HL-60 (cell line): ENCODE data around the gene TP53INP2.
"Not testable (repeated sequence)": the region's sequence is repeated elsewhere in the genome, so short reads cannot be mapped to it uniquely, and the experiment has no call there.

Source experiments
- SPI1 ChIP-seq: IDR thresholded peaks from 2 replicates; pipeline ENCODE4 v1.6.1; 2012; ENCODE audit warnings: low read depth, mild to moderate bottlenecking, borderline replicate concordance
- TF ChIP-seq, protein P1 (sequence below): IDR thresholded peaks from one replicate; pipeline ENCODE4 v1.5.1; 2011; ENCODE audit warnings: low read length, control low read depth, inconsistent platforms; ENCODE audit not compliant: insufficient read depth
- TF ChIP-seq, protein P2 (sequence below): IDR thresholded peaks from 2 replicates; pipeline ENCODE4 v1.6.1; 2012; ENCODE audit warnings: low read depth; ENCODE audit not compliant: insufficient replicate concordance

DNA sequence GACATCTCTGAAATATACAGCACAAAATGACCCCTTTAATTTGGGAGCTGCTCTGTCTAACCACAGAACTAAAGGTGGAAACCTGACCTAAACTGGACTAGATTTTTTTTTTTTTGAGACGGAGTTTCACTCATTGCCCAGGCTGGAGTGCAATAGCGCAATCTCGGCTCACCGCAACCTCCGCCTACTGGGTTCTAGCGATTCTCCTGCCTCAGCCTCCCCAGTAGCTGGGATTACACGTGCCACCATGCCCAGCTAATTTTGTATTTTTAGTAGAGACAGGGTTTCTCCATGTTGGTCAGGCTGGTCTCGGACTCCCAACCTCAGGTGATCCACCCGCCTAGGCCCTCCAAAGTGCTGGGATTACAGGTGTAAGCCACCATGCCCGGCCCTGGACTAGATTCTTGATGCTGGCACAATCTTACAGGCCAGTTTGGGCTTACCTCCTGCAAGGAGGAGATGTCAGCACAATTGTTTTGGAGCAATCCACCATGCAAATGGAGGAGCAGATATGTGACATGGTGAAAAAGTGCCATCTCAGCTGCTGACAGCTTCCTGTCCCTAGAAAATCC is 9.9 kb downstream of the TP53INP2 start:
- TF ChIP-seq, protein P1, sequence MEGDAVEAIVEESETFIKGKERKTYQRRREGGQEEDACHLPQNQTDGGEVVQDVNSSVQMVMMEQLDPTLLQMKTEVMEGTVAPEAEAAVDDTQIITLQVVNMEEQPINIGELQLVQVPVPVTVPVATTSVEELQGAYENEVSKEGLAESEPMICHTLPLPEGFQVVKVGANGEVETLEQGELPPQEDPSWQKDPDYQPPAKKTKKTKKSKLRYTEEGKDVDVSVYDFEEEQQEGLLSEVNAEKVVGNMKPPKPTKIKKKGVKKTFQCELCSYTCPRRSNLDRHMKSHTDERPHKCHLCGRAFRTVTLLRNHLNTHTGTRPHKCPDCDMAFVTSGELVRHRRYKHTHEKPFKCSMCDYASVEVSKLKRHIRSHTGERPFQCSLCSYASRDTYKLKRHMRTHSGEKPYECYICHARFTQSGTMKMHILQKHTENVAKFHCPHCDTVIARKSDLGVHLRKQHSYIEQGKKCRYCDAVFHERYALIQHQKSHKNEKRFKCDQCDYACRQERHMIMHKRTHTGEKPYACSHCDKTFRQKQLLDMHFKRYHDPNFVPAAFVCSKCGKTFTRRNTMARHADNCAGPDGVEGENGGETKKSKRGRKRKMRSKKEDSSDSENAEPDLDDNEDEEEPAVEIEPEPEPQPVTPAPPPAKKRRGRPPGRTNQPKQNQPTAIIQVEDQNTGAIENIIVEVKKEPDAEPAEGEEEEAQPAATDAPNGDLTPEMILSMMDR, result not testable (repeated sequence)
- TF ChIP-seq, protein P2, sequence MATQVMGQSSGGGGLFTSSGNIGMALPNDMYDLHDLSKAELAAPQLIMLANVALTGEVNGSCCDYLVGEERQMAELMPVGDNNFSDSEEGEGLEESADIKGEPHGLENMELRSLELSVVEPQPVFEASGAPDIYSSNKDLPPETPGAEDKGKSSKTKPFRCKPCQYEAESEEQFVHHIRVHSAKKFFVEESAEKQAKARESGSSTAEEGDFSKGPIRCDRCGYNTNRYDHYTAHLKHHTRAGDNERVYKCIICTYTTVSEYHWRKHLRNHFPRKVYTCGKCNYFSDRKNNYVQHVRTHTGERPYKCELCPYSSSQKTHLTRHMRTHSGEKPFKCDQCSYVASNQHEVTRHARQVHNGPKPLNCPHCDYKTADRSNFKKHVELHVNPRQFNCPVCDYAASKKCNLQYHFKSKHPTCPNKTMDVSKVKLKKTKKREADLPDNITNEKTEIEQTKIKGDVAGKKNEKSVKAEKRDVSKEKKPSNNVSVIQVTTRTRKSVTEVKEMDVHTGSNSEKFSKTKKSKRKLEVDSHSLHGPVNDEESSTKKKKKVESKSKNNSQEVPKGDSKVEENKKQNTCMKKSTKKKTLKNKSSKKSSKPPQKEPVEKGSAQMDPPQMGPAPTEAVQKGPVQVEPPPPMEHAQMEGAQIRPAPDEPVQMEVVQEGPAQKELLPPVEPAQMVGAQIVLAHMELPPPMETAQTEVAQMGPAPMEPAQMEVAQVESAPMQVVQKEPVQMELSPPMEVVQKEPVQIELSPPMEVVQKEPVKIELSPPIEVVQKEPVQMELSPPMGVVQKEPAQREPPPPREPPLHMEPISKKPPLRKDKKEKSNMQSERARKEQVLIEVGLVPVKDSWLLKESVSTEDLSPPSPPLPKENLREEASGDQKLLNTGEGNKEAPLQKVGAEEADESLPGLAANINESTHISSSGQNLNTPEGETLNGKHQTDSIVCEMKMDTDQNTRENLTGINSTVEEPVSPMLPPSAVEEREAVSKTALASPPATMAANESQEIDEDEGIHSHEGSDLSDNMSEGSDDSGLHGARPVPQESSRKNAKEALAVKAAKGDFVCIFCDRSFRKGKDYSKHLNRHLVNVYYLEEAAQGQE, result not testable (repeated sequence)
- TF ChIP-seq SPI1, result not testable (repeated sequence)
